GM18505 (cell line): Measurements from ENCODE around the gene ARPIN.
"Not testable (repeated sequence)": the region's sequence is repeated elsewhere in the genome, so short reads cannot be mapped to it uniquely, and the experiment has no call there.

Source experiments
- ATAC-seq: cut with Tn5 transposase; IDR thresholded peaks from one replicate; pipeline ENCODE4 v1.9.1; 2021; ENCODE audit not compliant: unreplicated experiment
- POLR2A ChIP-seq: IDR thresholded peaks from 4 replicates; pipeline ENCODE4 v1.6.1; 2011; ENCODE audit warnings: borderline replicate concordance; ENCODE audit not compliant: insufficient read depth, insufficient read length; ENCODE audit errors: extremely low read depth

ARPIN gene

DNA sequence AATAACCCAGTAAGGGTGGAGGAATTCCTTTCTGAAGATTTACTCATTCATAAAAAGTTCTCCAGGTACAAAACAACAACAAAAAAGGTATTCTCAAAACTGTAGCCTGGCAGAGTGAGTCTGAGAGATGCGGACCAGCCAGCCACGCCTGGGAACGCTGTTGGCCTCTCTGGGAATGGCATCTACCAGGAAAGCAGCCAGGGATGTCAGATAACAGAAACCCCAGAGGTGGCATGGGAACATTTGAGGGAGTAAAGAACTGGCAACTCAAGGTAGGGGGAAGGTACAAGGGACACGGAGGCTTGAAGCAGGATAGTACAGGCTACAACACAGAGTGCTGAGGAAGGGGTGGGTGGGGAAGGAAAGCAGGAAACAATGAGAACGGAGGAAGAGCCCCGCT, 11.9 kb downstream of the ARPIN start:
- no peak for ATAC-seq

DNA sequence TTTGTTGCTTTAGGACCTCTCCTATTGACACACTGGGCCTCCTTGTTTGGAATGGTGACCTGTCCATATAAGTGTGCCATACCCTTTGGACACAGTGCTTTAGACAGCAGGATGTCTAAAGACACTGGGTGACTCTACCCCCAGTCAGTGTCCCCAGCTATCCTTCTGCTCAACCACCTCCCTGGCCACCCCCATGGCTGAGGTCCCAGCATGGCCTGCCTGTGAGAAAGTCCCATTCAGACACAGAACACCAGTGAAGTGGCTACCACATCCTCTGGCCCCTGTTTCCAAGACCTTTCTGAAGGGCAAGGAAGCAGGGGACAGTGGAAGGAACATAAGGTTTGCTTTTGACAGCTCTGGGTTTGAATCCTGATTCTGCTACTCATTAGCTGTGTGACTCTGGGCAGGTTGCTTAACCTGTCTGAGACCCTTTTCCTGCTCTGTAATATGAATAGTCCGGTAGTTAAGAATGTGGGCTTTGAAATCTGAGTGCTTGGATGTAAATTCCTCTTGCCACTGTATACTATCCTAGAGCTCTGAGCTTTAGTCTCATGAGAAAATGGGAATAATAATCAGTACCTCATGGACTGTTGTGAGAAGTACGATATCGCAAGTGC, 12.7 kb downstream of the ARPIN start:
- ATAC-seq = no peak
- TF ChIP-seq POLR2A = no peak

More for the DNA sequence above, 11.9 kb downstream of the ARPIN start:
- no peak for TF ChIP-seq POLR2A

DNA sequence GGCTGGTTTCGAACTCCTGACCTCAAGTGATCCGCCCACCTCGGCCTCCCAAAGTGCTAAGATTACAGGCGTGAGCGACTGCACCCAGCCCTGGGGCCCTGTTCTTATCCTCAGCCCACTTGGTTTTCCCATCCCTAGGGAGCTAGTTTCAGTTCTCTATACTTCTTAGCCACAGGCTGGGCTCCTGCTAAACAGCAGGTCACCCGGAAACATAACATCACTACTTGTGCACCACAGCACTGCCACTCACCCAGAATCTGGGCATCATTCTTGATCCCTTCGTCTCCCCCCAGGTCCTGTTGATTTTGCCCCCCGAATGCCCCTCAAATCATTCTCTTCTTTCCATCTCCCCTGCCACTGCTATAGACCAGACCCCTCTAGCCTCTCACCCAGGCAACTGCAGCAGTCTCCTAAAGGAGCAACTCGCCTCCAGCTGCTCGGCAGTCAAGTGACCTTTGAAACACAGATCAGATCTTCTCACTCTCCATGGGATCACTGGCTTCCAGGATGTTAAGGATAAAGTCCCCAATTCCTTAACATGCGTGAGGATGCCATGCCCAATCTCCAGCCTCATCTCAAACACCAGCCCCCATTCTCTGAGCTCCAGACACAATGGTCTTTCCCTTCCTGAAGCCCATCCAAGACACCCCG, 13.3 kb downstream of the ARPIN start:
- no peak for ATAC-seq
- no peak for TF ChIP-seq POLR2A

DNA sequence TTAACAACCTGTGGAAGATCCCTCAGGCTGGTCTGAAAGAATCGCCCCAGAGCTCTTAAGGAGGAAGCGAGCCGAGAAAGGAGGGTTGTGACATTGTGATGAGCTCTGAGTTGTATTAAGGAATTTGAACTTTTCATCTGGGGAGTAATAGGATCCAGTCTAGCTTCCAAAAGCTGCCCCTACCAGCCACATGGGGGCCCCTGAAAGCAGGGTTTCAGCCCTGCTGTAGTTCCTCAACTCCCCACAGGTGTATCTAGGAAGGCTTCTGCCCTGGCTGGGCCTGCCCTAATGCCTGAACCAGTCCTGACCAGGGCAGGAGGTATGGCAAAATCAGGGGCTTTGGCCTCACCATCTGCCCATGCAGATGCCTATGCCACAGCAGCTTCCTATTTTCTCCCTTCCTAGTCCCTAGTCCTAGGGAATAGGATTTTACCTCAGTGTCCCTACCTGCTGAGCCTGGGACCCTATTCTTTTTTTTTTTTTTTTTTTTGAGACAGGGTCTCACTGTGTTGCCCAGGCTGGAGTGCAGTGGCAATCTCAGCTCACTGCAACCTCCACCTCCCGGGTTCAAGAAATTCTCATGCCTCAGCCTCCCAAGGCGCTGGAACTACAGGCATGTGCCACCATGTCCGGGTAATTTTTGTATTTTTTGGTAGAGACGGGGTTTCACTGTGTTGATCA, 14.0 kb downstream of the ARPIN start:
- ATAC-seq = peak; percentile 44
- no peak for TF ChIP-seq POLR2A

DNA sequence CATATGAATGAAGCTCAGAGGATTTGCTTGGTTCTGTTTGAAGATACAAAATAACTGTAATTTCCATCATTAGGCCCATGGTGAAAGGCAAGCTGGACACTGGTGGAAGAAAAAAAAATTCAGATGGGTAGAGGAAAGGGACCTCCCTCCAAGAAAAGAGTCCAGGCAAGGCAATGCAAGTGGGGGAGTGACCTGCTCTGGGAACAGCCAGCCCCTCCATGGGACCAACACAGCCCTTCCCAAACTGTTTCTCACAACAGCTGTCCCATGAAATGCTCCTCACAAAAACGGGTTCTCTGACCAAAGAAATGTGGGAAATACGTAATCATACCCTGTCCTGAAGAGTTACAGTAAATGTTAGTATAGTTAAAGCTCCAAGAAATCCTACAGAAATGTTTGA, 14.6 kb downstream of the ARPIN start:
- no peak for TF ChIP-seq POLR2A

DNA sequence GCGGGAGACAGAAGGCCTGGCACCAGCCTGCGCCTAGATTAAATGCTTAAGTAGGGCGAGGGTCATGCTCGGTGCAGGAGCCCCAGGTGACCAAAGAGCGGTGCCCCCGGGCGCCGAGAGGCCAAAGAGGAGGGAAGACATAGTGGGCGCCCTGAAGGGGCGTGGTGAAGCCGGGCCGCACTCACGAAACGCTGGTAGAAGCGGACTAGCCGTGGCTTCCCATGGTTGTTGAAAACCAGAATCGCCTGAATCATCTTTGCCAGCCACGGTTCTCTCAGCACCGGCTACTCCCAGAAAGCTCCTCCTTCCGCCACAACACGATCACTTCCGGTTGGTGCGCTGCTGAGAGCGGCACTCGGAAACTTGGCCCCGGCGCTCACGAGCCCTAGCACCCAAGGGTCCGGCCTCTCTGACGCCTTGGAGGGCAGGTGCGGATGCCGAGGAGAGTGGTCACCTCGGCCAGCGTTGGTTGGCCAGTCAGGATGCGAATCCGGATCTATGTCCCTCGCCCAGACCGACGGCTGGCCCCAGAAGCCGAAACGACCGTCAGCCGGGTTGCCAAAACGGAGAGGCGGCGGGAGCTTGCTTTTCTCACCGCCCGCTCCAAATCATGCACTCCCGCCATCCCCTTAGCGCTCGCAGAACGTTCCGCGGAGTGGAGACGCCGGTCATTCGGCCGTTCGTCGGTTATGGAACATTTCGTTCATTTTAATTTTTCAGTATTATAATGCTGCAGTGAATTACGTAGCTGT, 18.9 kb downstream of the ARPIN start, which contains the start of gene AP3S2:
Gene AP3S2 (minus strand): TSS at position 299 of the 752 bp plus-strand sequence. CDS start 45 bp downstream, at position 254.
- peak; percentile 94 for ATAC-seq
- peak; percentile 84 for TF ChIP-seq POLR2A

More for the DNA sequence above, 14.6 kb downstream of the ARPIN start:
- no peak for ATAC-seq

DNA sequence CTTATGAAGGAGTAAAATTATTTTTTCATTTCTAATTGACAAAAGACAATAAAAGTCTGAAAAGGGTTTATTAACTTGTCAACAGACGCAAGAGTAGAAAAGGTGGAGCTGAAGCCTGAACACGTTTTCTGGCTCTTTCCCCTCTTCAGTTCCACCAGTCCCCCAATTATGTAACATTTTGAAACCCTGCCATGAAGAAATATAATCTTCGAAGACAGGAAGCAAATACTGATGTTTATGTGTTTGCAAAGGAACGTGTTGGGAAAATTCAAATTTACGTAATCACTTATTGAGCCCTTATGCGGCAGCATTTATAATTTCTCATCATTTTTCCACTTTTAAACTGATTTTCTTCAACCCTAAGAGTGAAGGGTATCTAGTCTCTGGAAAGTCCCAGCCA, 19.7 kb downstream of the ARPIN start:
- TF ChIP-seq POLR2A = no peak
- ATAC-seq = no peak

DNA sequence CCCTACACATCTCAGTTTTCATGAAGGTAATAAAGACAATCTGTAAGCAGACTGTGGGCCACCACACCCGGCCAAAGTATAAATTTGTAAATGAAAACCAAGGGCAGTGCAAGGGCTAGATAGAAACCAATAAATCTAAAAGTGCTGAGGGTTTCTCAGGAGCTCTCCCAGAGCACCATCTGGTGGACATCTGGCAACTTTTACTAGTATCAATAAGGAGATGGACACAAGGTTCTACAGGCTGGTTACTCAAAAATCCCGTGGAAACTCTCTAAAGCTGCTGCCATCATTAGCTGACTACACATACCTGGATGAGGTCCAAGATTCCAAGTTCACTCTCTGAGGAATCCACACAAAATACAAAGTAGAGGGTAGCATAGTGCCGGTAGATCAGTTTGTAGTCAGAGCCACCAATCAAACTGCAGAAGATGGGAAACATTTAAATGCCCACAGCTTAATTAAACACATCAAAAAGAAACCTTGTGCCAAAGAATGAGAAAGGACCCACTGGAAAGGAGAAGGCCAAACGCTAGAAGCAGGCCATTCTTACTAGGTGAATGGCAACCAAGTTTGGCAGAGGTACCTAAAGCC, 24.4 kb downstream of the ARPIN start:
- ATAC-seq = no peak
- no peak for TF ChIP-seq POLR2A

DNA sequence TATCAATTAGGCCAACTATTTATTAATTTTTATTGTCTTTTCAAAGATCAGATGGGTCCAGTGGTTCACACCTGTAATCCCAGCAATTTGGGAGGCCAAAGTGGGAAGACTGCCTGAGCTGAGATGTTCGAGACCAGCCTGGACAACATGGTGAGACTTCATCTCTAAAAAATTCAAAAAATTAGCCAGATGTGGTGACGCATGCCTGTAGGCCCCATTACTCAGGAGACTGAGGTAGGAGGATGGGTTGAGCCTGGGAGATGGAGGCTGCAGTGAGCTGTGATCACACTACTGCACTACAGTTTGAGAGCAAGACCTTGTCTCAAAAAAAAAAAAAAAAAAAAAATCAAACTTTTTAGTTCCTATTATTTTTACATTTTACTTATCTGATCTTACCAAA, 27.1 kb downstream of the ARPIN start:
- ATAC-seq = no peak
- TF ChIP-seq POLR2A = no peak

DNA sequence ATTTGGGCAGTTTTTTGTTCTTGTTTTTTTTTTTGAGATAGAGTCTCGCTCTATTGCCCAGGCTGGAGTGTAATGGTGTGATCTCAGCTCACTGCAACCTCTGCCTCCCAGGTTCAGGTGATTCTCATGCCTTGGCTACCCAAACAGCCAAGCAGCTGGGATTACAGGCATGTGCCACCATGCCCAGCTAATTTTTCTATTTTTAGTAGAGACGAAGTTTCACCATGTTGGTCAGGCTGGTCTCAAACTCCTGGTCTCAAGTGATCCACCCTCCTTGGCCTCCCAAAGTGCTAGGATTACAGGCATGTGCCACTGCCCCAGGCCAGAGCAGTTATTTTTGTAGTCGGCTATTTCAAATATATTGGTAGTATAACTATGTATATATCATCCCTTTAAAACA, 27.6 kb downstream of the ARPIN start:
- ATAC-seq = not testable (repeated sequence)

DNA sequence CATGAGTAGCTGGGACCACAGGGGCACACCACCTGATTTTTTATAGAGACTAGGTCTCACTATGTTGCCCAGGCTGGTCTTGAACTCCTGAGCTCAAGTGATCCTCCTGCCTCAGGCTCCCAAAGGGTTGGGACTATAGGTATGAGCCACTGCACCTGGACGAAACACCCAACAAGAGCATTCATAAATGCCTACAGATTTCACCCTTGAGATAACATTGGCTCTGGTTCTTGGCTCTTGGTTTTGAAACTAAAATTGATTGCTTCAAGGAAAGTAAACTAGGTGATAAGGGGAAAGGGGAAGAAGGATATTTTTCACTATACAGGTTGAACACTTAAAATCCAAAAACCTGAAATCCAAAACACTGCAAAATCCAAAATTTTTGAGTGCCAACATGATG, 29.2 kb downstream of the ARPIN start:
- ATAC-seq = no peak
- no peak for TF ChIP-seq POLR2A

DNA sequence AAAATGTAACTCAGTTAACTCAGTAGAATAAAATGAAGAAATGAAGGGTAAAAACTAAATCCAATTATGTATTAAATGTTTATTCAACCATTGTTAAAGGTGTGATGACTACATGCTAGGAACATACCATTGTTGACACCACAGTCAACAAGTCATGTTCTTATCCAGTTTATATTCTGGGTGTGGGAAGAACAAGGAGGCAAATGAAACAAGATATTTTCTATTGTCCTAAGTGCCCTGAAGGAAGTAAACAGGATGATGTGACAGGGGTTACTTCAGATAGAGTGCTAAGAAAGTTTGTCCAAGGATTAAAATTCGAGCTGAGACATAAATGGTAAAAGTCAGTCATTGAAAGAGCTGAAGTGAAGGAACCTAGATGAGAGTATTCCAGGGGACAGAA, 32.0 kb downstream of the ARPIN start:
- no peak for ATAC-seq
- no peak for TF ChIP-seq POLR2A

DNA sequence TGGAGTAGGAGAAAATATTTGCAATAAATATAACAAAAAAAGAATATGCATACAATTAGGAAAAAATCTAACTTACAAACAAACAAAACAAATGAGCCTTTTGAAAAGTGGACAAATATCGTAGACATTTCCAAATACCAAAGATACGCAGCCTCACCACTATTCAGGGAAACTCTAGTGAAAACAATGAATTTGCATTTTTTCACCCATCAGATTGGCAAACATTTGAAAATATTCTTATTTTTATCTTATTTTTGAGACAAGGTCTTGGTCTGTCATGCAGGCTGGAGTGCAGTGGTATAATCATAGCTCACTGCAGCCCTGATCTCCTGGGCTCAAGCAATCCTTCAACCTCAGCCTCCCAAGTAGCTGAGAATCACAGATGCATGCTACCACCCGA, 34.4 kb downstream of the ARPIN start:
- no peak for ATAC-seq
- no peak for TF ChIP-seq POLR2A
